HG02885 (cell line): ENCODE data around the gene TMEM132D.

Experiments
- ATAC-seq: cut with Tn5 transposase; IDR thresholded peaks from one replicate; pipeline ENCODE4 v1.9.1; 2021; ENCODE audit warnings: mild to moderate bottlenecking; ENCODE audit not compliant: unreplicated experiment, poor library complexity

Gene TMEM132D

DNA sequence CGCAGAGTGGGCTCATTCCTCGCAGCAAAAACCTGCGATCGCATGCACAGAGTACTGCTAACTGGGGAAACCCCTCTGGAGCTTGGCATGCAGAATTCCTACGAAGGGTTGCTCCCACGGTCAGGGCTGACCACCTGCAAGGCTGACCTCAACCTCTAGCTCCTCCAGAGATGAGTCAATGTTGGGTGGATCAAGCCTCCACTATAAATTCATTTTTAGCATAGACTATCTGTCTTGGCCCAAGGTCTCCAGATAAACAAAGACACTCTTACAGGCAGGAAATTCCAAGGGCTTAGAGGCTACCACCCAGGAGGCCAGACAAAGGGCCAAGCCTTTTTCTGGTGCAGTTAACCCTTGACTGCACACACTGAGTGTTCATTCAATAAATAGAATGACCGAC is 296.5 kb downstream of the TMEM132D start:
- ATAC-seq, result no peak

GRCh38 chr12:129606239-129606638 is 297.6 kb downstream of the TMEM132D start:
- ATAC-seq, result no peak

DNA sequence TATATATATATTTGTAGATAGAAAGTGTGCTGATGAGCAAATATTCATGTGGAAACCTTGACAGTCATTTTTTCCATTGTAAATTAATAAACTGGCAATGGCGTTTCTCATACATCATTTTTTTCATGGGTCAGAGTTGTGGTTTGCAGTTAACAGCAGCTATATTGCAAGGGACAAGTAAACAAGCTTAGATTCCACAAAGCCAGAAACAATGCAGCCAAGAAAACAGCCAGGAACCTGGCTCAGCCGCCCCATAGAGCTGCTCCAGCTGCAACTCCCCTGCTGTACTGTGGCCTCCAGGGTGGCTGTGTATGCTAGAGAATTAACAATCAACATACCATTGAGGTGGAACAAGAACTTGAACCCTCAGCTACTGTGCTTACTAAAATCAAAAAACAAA is 298.2 kb downstream of the TMEM132D start:
- ATAC-seq, result no peak

DNA sequence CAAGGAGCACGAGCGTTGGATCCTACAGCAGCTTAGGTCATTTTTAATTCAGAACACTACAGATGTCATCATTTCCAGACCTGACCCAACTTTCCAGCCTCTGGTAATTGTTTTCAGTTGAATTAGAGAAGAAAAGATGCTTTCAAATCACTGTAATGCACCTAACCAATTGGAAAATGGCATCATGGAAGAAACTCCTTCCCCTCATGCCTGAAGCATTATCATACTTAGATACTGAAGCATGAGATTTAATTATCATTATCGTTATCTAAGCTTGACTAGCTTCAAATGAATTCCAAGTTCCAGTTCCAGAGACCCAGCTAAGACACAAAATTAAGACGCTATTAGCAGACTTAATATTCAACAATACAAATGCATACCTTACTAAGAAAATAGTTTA is 299.3 kb downstream of the TMEM132D start:
- ATAC-seq, result no peak

DNA sequence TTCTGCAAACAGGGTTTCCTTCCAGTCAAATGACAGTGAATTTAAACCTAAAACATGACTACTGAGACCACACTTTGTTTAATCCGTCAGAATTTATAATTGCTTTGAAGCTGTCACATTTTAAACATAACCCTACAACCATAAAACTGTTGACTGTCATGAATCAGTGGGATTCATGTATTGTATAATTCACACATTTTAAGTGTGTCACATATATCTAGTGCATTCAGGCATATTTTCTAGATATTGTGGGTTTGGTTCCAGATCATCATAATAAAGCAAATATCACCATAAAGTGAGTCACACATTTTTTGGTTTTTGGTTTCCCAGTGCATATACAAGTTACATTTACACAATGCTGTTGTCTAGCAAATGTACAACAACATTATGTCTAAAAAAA is 304.4 kb downstream of the TMEM132D start:
- ATAC-seq, result no peak

DNA sequence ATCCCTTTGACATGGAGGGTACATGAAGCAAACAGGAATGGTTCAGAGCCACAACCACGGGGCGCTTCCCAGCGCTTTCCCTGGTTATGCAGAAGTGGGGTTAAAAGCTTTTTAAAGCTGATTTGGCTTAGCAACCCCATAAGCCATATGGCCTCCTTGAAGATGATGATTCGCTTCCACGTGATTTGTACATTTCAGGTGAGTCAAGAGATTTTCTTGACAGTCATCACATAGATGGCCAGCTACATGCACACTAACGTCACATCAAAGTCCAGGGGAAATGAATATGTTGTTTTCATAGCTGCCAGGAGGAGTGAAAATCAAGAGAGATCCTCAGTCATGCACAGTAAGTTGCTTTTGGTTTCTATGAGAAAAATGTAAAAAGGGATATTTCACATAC is 309.7 kb downstream of the TMEM132D start:
- ATAC-seq, result no peak

DNA sequence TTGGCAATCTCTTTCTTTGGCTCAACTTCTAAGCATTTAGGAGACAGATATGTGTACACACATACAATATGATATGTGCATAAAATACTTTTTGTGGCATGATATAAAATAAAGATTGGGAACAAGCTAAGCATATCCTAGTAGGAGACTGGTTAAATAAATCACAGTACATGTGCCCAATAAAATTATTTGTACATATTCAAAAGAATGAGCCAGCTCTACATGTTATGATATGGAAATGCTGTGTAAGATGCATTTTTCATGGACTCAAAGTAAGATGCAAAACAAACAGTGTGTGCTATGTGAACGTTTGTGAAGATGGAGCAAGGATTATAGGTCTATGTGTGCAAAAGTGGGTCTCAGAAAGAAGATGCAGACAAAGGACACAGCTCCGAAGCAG is 311.4 kb downstream of the TMEM132D start:
- ATAC-seq, result no peak

- no peak for ATAC-seq
Observed at GRCh38 chr12:129589503-129589902, 314.3 kb downstream of the TMEM132D start.

DNA sequence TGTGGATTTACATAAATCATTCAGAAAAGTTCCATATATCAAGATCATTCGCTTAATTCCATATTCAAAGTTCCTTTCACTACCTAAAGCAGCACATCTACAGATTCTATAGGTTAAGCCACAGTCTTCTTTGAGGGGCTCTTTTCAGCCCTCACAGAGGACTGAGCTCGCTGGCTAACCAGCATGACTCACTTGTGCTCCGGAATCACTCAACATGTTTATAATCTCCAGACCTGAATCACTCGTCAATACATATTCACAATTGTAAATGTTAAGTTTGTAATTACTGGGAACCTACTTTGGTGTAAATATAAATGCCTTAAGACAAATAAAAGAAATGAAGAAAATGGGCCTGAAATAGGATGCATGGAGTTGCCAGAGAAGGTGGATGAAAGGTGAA is 315.7 kb downstream of the TMEM132D start:
- no peak for ATAC-seq

GRCh38 chr12:129585296-129585695 is 318.5 kb downstream of the TMEM132D start:
- no peak for ATAC-seq

- no peak for ATAC-seq
Observed at GRCh38 chr12:129579879-129580278, 323.9 kb downstream of the TMEM132D start.

- ATAC-seq, result no peak
Observed at GRCh38 chr12:129571901-129572494, 331.8 kb downstream of the TMEM132D start.

DNA sequence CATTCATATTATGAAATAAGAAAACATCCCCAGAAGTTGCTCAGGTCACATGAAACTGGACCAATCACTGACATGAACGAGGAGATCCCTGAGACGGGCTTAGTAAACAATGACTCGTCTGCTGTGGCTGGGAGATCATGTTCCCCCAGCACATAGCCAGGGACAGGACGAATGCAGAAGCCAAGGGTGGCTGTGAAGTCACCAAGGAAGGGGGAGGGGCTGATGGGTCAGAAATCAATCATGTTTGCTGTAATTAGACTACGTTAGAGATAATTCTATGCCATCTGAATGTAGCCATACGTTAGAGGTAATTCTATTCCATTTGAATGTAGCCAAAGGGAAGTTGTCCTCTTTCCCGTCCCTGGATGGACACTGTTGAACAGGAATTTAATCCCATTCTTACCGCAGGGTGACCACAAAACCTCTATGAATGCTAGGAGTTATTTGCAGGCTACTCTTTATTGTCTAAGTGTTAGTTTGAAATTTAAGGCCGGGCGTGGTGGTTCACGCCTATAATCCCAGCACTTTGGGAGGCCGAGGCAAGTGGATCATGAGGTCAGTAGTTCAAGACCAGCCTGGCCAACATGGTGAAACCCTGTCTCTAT is 332.9 kb downstream of the TMEM132D start:
- no peak for ATAC-seq

DNA sequence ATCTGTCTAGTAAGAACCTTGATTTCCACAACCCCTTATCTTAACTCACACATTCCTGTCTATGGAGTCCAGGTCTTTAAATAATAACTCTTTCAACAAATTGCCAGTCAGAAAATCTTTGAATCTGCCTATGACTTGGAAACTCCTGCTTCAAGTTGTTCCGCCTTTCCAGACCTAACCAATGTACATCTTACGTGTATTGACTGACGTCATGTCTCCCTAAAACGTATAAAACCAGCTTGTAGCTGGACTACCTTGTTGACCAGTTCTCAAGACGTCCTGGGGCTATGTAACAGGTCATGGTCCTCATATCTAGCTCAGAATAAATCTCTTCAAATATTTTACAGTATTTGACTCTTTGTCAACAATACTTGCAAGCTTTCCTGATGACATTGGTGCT is 337.0 kb downstream of the TMEM132D start:
- no peak for ATAC-seq

- no peak for ATAC-seq
Observed at GRCh38 chr12:129564768-129565167, 339.1 kb downstream of the TMEM132D start.

GRCh38 chr12:129563266-129563665 is 340.6 kb downstream of the TMEM132D start:
- ATAC-seq, result no peak

DNA sequence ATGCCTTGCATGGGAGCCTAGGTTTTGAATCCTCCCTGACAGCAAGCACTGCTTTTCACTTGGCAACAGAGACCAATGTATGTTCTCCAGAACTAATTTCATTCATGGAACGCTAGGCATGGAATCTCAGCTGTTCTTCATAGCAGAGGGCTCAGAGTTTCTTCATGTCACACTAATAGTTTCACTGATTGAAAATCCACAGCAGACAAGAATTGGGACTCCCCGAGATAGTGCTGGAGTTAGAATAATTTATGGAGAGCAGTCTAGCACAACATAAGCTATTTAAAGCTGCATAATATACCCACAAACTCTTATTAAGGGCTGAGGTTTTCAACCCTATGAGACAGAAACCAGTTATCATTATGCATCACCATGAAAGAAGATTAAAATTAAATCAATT is 342.5 kb downstream of the TMEM132D start:
- no peak for ATAC-seq

GRCh38 chr12:129559776-129560175 is 344.0 kb downstream of the TMEM132D start:
- no peak for ATAC-seq

GRCh38 chr12:129558036-129558435 is 345.8 kb downstream of the TMEM132D start:
- no peak for ATAC-seq

- no peak for ATAC-seq
Observed at GRCh38 chr12:129556082-129556481, 347.7 kb downstream of the TMEM132D start.

DNA sequence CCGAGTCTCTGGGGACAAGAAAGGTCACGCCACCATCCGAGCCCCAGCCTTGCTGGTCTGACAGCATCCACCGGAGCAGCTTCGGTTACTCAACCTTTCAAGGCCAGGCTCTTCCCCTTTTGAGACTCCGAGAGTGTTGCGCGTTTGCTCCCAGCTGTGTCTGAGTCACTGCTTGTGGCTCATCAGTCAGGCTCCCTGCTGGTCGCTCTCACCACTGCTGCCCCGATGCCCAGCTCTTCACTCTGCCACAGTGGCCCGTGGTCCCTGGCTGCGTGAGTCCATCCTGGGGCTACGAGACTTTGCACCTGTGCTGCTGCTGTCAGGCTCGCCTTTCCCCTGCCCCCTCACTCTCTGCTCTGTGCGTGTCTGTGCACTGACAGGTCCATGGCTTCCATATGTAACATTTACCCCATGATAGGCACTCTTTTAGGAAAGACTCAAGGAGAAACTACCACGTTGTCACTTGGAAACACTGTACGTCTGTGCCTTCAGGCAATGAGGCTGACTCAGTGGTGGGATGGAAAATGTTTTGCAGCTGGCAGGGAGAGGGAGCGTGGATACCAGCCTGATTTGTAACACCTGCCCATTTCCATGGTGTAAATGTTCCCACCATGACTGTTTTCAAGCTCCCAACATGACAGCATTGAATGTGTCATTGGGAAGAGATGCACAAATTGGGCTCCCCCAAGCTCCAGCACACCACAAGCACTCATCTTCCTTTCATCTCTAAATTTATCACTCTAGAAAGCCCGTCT is 350.7 kb downstream of the TMEM132D start:
- ATAC-seq, result no peak

GRCh38 chr12:129551441-129551840 is 352.4 kb downstream of the TMEM132D start:
- ATAC-seq, result no peak
